ENCODE measurements around the gene RBFOX2. TPM values are rescaled to one million over a fixed set of nuclear protein-coding genes. Genes with fewer than 3 reads are reported as not detected.

RBFOX2 gene
- total and polyA plus RNA-seq, 11 donors: 31.0 to 102 (median 84.0) TPM

DNA sequence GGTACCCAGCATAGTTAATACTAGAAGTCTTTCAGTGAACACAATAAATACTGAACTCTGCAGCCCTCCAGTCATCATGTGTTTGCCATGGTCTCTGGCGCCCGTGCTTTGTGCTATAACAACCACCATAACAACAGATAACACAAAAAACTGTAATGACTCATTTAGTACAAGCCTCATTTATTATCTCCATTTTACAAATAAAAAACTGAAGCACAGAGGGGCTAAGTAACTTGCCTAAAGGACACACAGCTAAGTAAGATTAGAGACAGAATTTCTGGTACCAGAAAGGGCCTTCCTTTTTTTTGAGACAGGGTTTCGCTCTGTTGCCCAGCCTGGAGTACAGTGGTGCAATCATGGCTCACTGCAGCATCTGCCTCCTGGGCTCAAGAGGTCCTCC lies 19.5 kb downstream of the RBFOX2 start:
- DNase-seq (no peak), ATAC-seq (peak in 1 of 4 donors; percentile 45)
- Histone ChIP-seq H3K9me3 (no peaks in the 10 kb centered on the region), H3K4me3 (no peak overlapping the region), H3K27ac (no peak overlapping the region), H3K27me3 (no peaks in the 10 kb centered on the region), H3K36me3 (no peaks in the 10 kb centered on the region), H3K4me1 (peaks cover 0 to 61% (median 20%) of the 10 kb centered on the region in 12 donors)
- 61 to 76% (median 72%) methylated on average over 3 of the region's 3 CpGs for WGBS, 4 donors
- intact Hi-C loops (cut with DNase I): no loop called here
- TF ChIP-seq, protein P1, sequence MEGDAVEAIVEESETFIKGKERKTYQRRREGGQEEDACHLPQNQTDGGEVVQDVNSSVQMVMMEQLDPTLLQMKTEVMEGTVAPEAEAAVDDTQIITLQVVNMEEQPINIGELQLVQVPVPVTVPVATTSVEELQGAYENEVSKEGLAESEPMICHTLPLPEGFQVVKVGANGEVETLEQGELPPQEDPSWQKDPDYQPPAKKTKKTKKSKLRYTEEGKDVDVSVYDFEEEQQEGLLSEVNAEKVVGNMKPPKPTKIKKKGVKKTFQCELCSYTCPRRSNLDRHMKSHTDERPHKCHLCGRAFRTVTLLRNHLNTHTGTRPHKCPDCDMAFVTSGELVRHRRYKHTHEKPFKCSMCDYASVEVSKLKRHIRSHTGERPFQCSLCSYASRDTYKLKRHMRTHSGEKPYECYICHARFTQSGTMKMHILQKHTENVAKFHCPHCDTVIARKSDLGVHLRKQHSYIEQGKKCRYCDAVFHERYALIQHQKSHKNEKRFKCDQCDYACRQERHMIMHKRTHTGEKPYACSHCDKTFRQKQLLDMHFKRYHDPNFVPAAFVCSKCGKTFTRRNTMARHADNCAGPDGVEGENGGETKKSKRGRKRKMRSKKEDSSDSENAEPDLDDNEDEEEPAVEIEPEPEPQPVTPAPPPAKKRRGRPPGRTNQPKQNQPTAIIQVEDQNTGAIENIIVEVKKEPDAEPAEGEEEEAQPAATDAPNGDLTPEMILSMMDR (IDR thresholded peaks at IDR 0.05): no peak
- no peak for TF ChIP-seq POLR2A (IDR thresholded peaks at IDR 0.05)

DNA sequence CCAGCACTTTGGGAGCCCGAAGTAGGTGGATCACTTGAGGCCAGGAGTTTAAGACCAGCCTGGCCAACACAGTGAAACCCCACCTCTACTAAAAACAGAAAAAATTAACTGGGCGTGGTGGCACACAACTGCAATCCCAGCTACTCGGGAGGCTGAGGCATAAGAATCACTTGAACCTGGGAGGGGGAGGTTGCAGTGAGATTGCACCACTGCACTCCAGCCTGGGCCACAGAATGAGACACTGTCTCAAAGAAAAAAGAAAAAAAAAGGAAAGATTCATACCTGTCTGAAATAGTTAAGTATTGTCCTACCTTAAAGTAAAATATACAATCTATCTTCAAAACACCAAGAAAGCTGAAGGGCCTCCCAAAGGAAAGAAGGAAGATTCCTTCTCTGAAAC lies 20.1 kb downstream of the RBFOX2 start:
- H3K27me3 ChIP-seq: no peaks in the 10 kb centered on the region
- no peaks in the 10 kb centered on the region for H3K9me3 ChIP-seq
- H3K27ac ChIP-seq: no peak overlapping the region
- ATAC-seq: no peak
- H3K4me1 ChIP-seq: peaks cover 0 to 61% (median 20%) of the 10 kb centered on the region in 12 donors
- no peak overlapping the region for H3K4me3 ChIP-seq
- 77 to 90% (median 86%) methylated on average over 3 of the region's 3 CpGs for WGBS, 4 donors
- no peak for DNase-seq
- intact Hi-C loops (cut with DNase I): no loop called here
- no peak for TF ChIP-seq POLR2A (IDR thresholded peaks at IDR 0.05)
- TF ChIP-seq, protein P1 (IDR thresholded peaks at IDR 0.05): no peak
- no peaks in the 10 kb centered on the region for H3K36me3 ChIP-seq

DNA sequence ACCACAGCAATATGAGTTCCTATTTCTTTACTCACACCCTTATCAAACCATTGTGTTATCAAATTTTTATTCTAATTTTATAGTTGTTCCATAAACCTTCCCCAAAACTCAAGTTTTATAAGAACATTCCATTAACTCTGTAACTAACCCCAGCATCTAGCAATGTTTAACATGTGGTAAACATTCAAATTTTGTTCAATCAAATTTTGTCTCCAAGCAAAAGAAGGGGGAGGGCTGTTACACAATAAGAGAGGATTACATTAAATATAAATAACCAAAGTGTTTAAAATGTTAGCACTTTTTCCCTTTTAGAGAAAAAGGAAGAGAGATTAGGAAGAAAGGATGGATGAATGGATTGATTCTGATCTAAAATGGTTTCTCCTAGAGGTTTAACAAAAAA lies 20.5 kb downstream of the RBFOX2 start:
- Histone ChIP-seq H3K4me1 (peaks cover 0 to 61% (median 20%) of the 10 kb centered on the region in 12 donors), H3K9me3 (no peaks in the 10 kb centered on the region), H3K27ac (no peak overlapping the region), H3K27me3 (no peaks in the 10 kb centered on the region), H3K36me3 (no peaks in the 10 kb centered on the region), H3K4me3 (no peak overlapping the region)
- intact Hi-C loops (cut with DNase I): no loop called here
- no peak for DNase-seq
- TF ChIP-seq POLR2A (IDR thresholded peaks at IDR 0.05): no peak
- TF ChIP-seq, protein P1 (IDR thresholded peaks at IDR 0.05): no peak
- ATAC-seq: no peak

DNA sequence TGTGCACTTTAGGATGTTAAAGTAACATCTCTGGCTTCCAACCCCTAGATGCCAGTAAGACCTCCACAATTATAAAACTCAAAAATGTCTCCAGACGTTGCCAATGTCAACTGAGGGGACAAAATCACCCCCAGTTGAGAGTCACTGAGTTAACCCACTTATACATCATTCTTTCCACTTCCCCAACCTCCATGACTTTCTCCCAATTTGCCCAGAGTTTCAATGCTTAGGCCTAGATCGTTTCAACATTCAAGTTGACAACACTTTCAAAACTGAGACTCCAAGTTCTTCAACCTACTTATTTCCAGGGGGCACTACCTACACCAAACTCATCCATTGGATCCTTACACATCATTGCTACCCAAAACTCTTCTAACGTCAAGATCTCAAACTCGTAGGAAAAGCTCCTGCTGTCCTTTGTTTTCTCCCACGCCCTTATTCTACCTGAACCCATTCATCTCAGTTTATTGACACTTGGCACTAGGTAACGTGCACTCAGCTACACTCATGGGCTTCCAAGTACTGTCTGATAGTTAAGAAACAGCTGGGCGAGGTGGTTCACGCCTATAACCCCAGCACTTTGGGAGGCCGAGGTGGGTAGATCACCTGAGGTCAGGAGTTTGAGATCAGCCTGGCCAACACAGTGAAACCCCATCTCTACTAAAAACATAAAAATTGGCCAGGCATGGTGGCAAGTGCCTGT lies 24.5 kb downstream of the RBFOX2 start:
- WGBS, 4 donors: 95 to 97% (median 95%) methylated on average over 9 of the region's 9 CpGs
- H3K4me1 ChIP-seq: peaks cover 0 to 48% (median 12%) of the 10 kb centered on the region in 12 donors
- no peak overlapping the region for H3K4me3 ChIP-seq
- no peaks in the 10 kb centered on the region for H3K9me3 ChIP-seq
- ATAC-seq (no peak), DNase-seq (no peak)
- H3K27me3 ChIP-seq: no peaks in the 10 kb centered on the region
- no peak overlapping the region for H3K27ac ChIP-seq
- H3K36me3 ChIP-seq: no peaks in the 10 kb centered on the region
- TF ChIP-seq POLR2A (IDR thresholded peaks at IDR 0.05): no peak
- TF ChIP-seq, protein P1 (IDR thresholded peaks at IDR 0.05): no peak
- intact Hi-C loops (cut with DNase I): no loop called here
